ENCODE measurements around the gene E2F4. TPM values are rescaled to one million over a fixed set of nuclear protein-coding genes. Genes with fewer than 3 reads are reported as not detected.

The E2F4 gene
- total RNA-seq, 1 experiment from 2014 or later, result 86.2 TPM

GRCh38 chr16:67240506-67240905 lies 48.6 kb downstream of the E2F4 start:
- H3K27me3 ChIP-seq (ENCODE audit: low read length), result no peaks in the 10 kb centered on the region
- H3K9ac ChIP-seq (ENCODE audit: low read length), result peak overlapping the region; percentile 34; the same call in 1 of the 2 replicates
- TF ChIP-seq CTCF (conservative IDR thresholded peaks at IDR 0.05; ENCODE audit: low read depth, low read length) (no peak), EZH2 (IDR thresholded peaks at IDR 0.05; ENCODE audit: low read length, unreplicated experiment) (no peak), EZH2phosphoT487 (IDR thresholded peaks at IDR 0.05; ENCODE audit: borderline replicate concordance, low read length) (no peak)
- peak overlapping the region; percentile 99 for H3K27ac ChIP-seq (ENCODE audit: low read length)
- H3K4me3 ChIP-seq (ENCODE audit: low read length), result no peak overlapping the region
- DNase-seq (peak; percentile 19), ATAC-seq (no peak)
- peak overlapping the region; percentile 54; the same call in 1 of the 2 replicates for H3K4me2 ChIP-seq (ENCODE audit: low read length)
- peaks cover 50% of the 10 kb centered on the region for H3K79me2 ChIP-seq (ENCODE audit: low read length)
- ChIA-PET CTCF (no interaction called here), POLR2A (ENCODE audit: unreplicated experiment) (no interaction called here)
- BruUV-seq (replicated peaks), result no TSS peak
- no peaks in the 10 kb centered on the region for H4K20me1 ChIP-seq (ENCODE audit: low read length)
- H3K9me2 ChIP-seq (replicated peaks; ENCODE audit: low read length), result no peaks in the 10 kb centered on the region
- H3K4me1 ChIP-seq (ENCODE audit: insufficient read depth, low read length), result peaks cover 50% of the 10 kb centered on the region
- H3K36me3 ChIP-seq (ENCODE audit: low read depth, low read length), result peaks cover 19% of the 10 kb centered on the region
- no peaks in the 10 kb centered on the region for H3K9me3 ChIP-seq (ENCODE audit: low read length)
- intact Hi-C loops (cut with micrococcal nuclease), result loop anchor here (10.0 kb wide), 1 partner anchor 46 kb away; the partner anchor contains the start of genes E2F4, ELMO3 and EXOC3L1
- peaks cover 15% of the 10 kb centered on the region for H3F3A ChIP-seq (ENCODE audit: low read length, unreplicated experiment)
- no peak overlapping the region for H2AFZ ChIP-seq (ENCODE audit: low read length)

GRCh38 chr16:67241008-67241900 lies 49.3 kb downstream of the E2F4 start:
- CTCF ChIA-PET, result no interaction called here
- peaks cover 57% of the 10 kb centered on the region for H3K79me2 ChIP-seq (ENCODE audit: low read length)
- H3F3A ChIP-seq (ENCODE audit: low read length, unreplicated experiment), result peaks cover 15% of the 10 kb centered on the region
- H3K9ac ChIP-seq (ENCODE audit: low read length), result peak overlapping the region; percentile 75
- ATAC-seq (peak; percentile 32), DNase-seq (peak; percentile 79)
- H4K20me1 ChIP-seq (ENCODE audit: low read length), result no peaks in the 10 kb centered on the region
- no peaks in the 10 kb centered on the region for H3K27me3 ChIP-seq (ENCODE audit: low read length)
- TF ChIP-seq EZH2phosphoT487 (IDR thresholded peaks at IDR 0.05; ENCODE audit: borderline replicate concordance, low read length), result no peak
- no peak for TF ChIP-seq EZH2 (IDR thresholded peaks at IDR 0.05; ENCODE audit: low read length, unreplicated experiment)
- TF ChIP-seq CTCF (conservative IDR thresholded peaks at IDR 0.05; ENCODE audit: low read depth, low read length), result no peak
- peaks cover 54% of the 10 kb centered on the region for H3K4me1 ChIP-seq (ENCODE audit: insufficient read depth, low read length)
- POLR2A ChIA-PET (ENCODE audit: unreplicated experiment), result no interaction called here
- no peaks in the 10 kb centered on the region for H3K9me3 ChIP-seq (ENCODE audit: low read length)
- peak overlapping the region; percentile 79 for H3K4me2 ChIP-seq (ENCODE audit: low read length)
- no peaks in the 10 kb centered on the region for H3K9me2 ChIP-seq (replicated peaks; ENCODE audit: low read length)
- H3K27ac ChIP-seq (ENCODE audit: low read length), result peak overlapping the region; percentile 99
- H3K36me3 ChIP-seq (ENCODE audit: low read depth, low read length), result peaks cover 15% of the 10 kb centered on the region
- intact Hi-C loops (cut with micrococcal nuclease), result loop anchor here (10.0 kb wide), 1 partner anchor 46 kb away; the partner anchor contains the start of genes E2F4, ELMO3 and EXOC3L1
- peak overlapping the region; percentile 43 for H3K4me3 ChIP-seq (ENCODE audit: low read length)
- no TSS peak for BruUV-seq (replicated peaks)
- H2AFZ ChIP-seq (ENCODE audit: low read length), result no peak overlapping the region
